IMR-90 (cell line): ENCODE data around the gene FBXW4.

ENCODE experiments used
- CEBPB ChIP-seq: IDR thresholded peaks from 2 replicates; pipeline ENCODE4 v1.6.1; 2012; ENCODE audit warnings: low read depth, low read length, improper control_type of control experiment
- MAFK ChIP-seq: IDR thresholded peaks from 2 replicates; pipeline ENCODE4 v1.6.1; 2012; ENCODE audit warnings: low read depth, low read length, improper control_type of control experiment
- MAZ ChIP-seq: IDR thresholded peaks from 2 replicates; pipeline ENCODE4 v1.6.1; 2012; ENCODE audit warnings: low read depth, mild to moderate bottlenecking, low read length, improper control_type of control experiment, moderate library complexity, borderline replicate concordance
- POLR2A ChIP-seq: IDR thresholded peaks from 2 replicates; pipeline ENCODE4 v1.6.1; 2012; ENCODE audit warnings: mild to moderate bottlenecking, low read depth, low read length
- RFX5 ChIP-seq: IDR thresholded peaks from 2 replicates; pipeline ENCODE4 v1.8.0; 2012; ENCODE audit warnings: low read depth, mild to moderate bottlenecking, low read length, moderate library complexity
- SMC3 ChIP-seq: fragments of 150-350 bp; IDR thresholded peaks from 2 replicates; pipeline ENCODE4 v1.6.1; 2016; ENCODE audit warnings: low read depth, mild to moderate bottlenecking, antibody characterized with exemption, low read length, moderate library complexity
- TF ChIP-seq, protein P1 (sequence below): conservative IDR thresholded peaks from 2 replicates; pipeline ENCODE4 v1.5.1; 2012; ENCODE audit warnings: mild to moderate bottlenecking, low read depth, low read length, improper control_type of control experiment

DNA sequence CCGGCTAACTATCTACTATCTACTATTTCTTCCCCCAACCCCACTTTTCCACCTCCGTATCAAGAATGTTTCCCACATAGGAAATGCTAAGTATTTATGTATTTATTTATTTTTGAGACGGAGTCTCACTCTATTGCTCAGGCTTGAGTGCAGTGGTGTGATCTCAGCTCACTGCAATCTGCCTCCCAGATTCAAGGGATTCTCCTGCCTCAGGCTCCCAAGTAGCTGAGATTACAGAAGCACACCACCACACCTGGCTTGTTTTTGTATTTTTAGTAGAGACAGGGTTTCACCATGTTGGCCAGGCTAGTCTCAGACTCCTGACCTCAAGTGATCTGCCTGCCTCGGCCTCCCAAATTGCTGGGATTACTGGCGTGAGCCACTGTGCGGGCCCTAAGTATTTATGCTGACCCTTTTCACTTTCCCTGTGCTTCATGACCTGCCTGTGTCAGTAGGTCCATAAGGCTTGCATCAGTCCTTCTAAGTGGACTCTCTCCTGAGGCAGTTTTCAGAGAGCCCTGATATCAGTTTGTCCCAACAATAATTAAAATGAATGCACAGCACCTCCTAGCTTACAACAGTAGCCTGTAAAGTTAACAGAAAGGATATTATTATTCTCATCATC lies 25.7 kb upstream of the FBXW4 start:
- TF ChIP-seq MAZ (no peak), MAFK (no peak), CEBPB (no peak), POLR2A (no peak), SMC3 (no peak), RFX5 (no peak)
- TF ChIP-seq, protein P1, sequence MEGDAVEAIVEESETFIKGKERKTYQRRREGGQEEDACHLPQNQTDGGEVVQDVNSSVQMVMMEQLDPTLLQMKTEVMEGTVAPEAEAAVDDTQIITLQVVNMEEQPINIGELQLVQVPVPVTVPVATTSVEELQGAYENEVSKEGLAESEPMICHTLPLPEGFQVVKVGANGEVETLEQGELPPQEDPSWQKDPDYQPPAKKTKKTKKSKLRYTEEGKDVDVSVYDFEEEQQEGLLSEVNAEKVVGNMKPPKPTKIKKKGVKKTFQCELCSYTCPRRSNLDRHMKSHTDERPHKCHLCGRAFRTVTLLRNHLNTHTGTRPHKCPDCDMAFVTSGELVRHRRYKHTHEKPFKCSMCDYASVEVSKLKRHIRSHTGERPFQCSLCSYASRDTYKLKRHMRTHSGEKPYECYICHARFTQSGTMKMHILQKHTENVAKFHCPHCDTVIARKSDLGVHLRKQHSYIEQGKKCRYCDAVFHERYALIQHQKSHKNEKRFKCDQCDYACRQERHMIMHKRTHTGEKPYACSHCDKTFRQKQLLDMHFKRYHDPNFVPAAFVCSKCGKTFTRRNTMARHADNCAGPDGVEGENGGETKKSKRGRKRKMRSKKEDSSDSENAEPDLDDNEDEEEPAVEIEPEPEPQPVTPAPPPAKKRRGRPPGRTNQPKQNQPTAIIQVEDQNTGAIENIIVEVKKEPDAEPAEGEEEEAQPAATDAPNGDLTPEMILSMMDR: no peak
